DOHH2 (cell line): ENCODE data around the gene SMPD3.

Experiments
- H3F3A ChIP-seq: fragments of 200-600 bp; sonication (generic), shearing (Covaris generic); 2 replicates; pipeline ENCODE4 v1.6.0; 2016; ENCODE audit warnings: antibody characterized with exemption, mild to moderate bottlenecking; ENCODE audit not compliant: control insufficient read depth, insufficient read depth
- H3K27ac ChIP-seq: fragments of 200-600 bp; sonication (generic); 2 replicates; pipeline ENCODE4 v1.5.1; 2014; ENCODE audit warnings: low read depth, mild to moderate bottlenecking, low read length, moderate library complexity
- H3K27me3 ChIP-seq: fragments of 200-600 bp; sonication (generic); 2 replicates; pipeline ENCODE4 v1.6.1; 2014; ENCODE audit warnings: mild to moderate bottlenecking, low read length, mixed read lengths; ENCODE audit not compliant: control insufficient read depth
- H3K36me3 ChIP-seq: fragments of 200-600 bp; sonication (generic); 2 replicates; pipeline ENCODE4 v1.6.1; 2014; ENCODE audit warnings: mild to moderate bottlenecking, low read length, moderate library complexity, mixed read lengths; ENCODE audit not compliant: control insufficient read depth
- H3K4me1 ChIP-seq: fragments of 200-600 bp; sonication (generic); 2 replicates; pipeline ENCODE4 v1.6.1; 2014; ENCODE audit warnings: mild to moderate bottlenecking, low read length, mixed read lengths; ENCODE audit not compliant: control insufficient read depth
- H3K4me2 ChIP-seq: fragments of 200-600 bp; sonication (generic); 2 replicates; pipeline ENCODE4 v1.6.0; 2014; ENCODE audit warnings: mild to moderate bottlenecking, low read length, moderate library complexity
- H3K4me3 ChIP-seq: fragments of 200-600 bp; sonication (generic); 2 replicates; pipeline ENCODE4 v1.5.1; 2014; ENCODE audit warnings: mild to moderate bottlenecking, low read length, mixed read lengths
- H3K79me2 ChIP-seq: fragments of 200-600 bp; sonication (generic); 2 replicates; pipeline ENCODE4 v1.6.1; 2014; ENCODE audit warnings: mild to moderate bottlenecking, low read length, mixed read lengths; ENCODE audit not compliant: control insufficient read depth
- H3K9me2 ChIP-seq: fragments of 200-600 bp; sonication (generic); replicated peaks from 2 replicates; pipeline ENCODE4 v1.6.1; 2014; ENCODE audit warnings: mild to moderate bottlenecking, low read length, mixed read lengths; ENCODE audit not compliant: control insufficient read depth
- H3K9me3 ChIP-seq: fragments of 200-600 bp; sonication (generic); 2 replicates; pipeline ENCODE4 v1.6.1; 2014; ENCODE audit warnings: antibody characterized with exemption, low read length, mixed read lengths; ENCODE audit not compliant: control insufficient read depth, insufficient read depth
- H4K20me1 ChIP-seq: fragments of 200-600 bp; sonication (generic); 2 replicates; pipeline ENCODE4 v1.6.0; 2014; ENCODE audit warnings: low read depth, mild to moderate bottlenecking, antibody characterized with exemption, low read length, moderate library complexity; ENCODE audit not compliant: control insufficient read depth, insufficient read depth
- EZH2phosphoT487 ChIP-seq: fragments of 200-600 bp; sonication (generic); IDR thresholded peaks from 2 replicates; pipeline ENCODE4 v1.6.1; 2017; ENCODE audit warnings: borderline replicate concordance, mild to moderate bottlenecking, antibody characterized with exemption, low read length, moderate library complexity, mixed read lengths
- TF ChIP-seq, protein P1 (sequence below): fragments of 200-600 bp; sonication (generic); IDR thresholded peaks from one replicate; pipeline ENCODE4 v1.5.1; 2014; ENCODE audit warnings: antibody characterized with exemption, mild to moderate bottlenecking, low read depth, low read length; ENCODE audit not compliant: poor library complexity, severe bottlenecking

The SMPD3 gene

DNA sequence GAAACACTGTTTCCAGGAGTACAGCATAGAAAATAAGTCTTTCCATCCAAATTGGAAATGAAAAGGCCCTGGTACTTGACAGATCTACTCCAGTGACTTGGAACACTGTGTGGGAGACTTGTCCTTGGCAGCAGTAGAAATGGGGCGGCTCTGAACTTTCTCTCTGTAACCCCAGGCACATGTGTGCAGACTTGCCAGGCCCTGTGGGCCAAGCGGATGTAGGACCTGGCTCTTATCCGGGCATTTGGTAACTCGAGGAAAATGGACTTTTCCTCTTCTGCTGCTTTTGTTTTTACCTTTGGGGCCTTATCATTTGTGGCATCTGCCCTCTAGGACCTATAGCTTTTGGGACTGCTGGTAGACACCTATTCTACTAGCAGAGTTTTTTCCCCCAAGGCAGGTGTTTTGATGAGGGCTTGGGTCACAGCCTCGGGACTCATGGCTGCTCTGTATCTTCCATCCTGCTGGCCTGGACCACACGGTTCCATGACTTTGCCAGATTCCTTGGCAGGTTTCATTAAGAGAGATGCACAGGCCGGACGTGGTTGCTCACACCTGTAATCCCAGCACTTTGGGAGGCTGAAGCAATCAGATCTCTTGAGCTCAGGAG, 43.5 kb downstream of the SMPD3 start:
- no peaks in the 10 kb centered on the region for H3K9me2 ChIP-seq
- no peak overlapping the region for H3K27ac ChIP-seq
- no peaks in the 10 kb centered on the region for H3F3A ChIP-seq
- no peaks in the 10 kb centered on the region for H4K20me1 ChIP-seq
- H3K4me2 ChIP-seq, result no peak overlapping the region
- no peaks in the 10 kb centered on the region for H3K79me2 ChIP-seq
- no peak overlapping the region for H3K4me3 ChIP-seq
- H3K9me3 ChIP-seq, result no peaks in the 10 kb centered on the region
- TF ChIP-seq, protein P1, sequence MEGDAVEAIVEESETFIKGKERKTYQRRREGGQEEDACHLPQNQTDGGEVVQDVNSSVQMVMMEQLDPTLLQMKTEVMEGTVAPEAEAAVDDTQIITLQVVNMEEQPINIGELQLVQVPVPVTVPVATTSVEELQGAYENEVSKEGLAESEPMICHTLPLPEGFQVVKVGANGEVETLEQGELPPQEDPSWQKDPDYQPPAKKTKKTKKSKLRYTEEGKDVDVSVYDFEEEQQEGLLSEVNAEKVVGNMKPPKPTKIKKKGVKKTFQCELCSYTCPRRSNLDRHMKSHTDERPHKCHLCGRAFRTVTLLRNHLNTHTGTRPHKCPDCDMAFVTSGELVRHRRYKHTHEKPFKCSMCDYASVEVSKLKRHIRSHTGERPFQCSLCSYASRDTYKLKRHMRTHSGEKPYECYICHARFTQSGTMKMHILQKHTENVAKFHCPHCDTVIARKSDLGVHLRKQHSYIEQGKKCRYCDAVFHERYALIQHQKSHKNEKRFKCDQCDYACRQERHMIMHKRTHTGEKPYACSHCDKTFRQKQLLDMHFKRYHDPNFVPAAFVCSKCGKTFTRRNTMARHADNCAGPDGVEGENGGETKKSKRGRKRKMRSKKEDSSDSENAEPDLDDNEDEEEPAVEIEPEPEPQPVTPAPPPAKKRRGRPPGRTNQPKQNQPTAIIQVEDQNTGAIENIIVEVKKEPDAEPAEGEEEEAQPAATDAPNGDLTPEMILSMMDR, result no peak
- no peak for TF ChIP-seq EZH2phosphoT487
- no peaks in the 10 kb centered on the region for H3K36me3 ChIP-seq
- no peaks in the 10 kb centered on the region for H3K4me1 ChIP-seq
- H3K27me3 ChIP-seq, result peaks cover 4% of the 10 kb centered on the region

DNA sequence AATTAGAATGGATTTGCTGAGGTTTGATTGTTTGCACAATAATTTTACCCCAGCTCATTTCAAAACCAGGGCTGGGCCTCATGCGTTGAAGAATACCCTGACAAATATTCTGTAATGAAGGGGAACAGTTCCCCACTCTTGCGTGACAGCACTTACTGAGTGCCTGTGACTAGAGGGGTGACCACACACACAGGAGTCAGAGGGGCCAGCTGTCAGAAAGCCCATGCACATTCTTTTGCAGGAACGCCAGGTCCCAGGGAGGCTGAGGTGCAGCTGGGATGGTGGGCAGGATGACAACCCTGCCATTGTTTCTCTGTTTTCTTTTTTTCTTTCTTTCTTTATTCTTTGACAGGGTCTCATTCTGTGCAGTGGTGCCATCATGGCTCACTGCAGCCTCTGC, 44.6 kb downstream of the SMPD3 start:
- Histone ChIP-seq H3K27ac (no peak overlapping the region), H3K9me2 (no peaks in the 10 kb centered on the region), H4K20me1 (no peaks in the 10 kb centered on the region), H3K79me2 (no peaks in the 10 kb centered on the region), H3K27me3 (peaks cover 4% of the 10 kb centered on the region), H3K4me1 (no peaks in the 10 kb centered on the region), H3K36me3 (no peaks in the 10 kb centered on the region), H3F3A (no peaks in the 10 kb centered on the region), H3K9me3 (no peaks in the 10 kb centered on the region), H3K4me3 (no peak overlapping the region), H3K4me2 (no peak overlapping the region)
- TF ChIP-seq, protein P1, result no peak
- TF ChIP-seq EZH2phosphoT487, result no peak

DNA sequence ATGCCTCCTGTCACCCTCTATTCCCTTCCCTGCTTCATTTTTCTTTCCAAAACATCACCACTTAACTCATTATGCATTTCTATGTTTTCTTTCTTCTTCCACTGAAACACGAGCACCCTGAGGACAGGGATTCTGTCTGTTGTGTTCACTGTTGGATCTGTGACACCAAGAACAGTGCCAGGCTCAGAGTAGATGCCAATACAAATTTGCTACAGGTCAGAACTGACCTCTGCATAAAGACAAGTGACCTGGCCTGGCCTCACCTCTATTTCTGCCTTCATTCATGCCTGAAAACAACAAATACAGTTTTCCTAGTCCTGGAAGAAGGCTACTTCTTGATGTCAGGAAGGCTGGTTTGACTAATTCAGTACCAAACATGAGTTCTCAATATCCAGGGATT, 45.1 kb downstream of the SMPD3 start:
- H3K4me3 ChIP-seq, result no peak overlapping the region
- H3K4me2 ChIP-seq, result no peak overlapping the region
- no peaks in the 10 kb centered on the region for H3K79me2 ChIP-seq
- peaks cover 7% of the 10 kb centered on the region; the same call in 1 of the 2 replicates for H3K27me3 ChIP-seq
- no peaks in the 10 kb centered on the region for H3K9me3 ChIP-seq
- no peaks in the 10 kb centered on the region for H3F3A ChIP-seq
- no peaks in the 10 kb centered on the region for H3K4me1 ChIP-seq
- H3K36me3 ChIP-seq, result no peaks in the 10 kb centered on the region
- no peaks in the 10 kb centered on the region for H4K20me1 ChIP-seq
- H3K27ac ChIP-seq, result no peak overlapping the region
- no peaks in the 10 kb centered on the region for H3K9me2 ChIP-seq
- no peak for TF ChIP-seq EZH2phosphoT487
- TF ChIP-seq, protein P1, result no peak
